Neural progenitor cell (in vitro differentiated cells): ENCODE data around the gene CMYA5.

Experiments
- CTCF ChIP-seq: fragments of 200-600 bp; sonication (generic); IDR thresholded peaks from 2 replicates; pipeline ENCODE4 v1.5.1; 2017; ENCODE audit warnings: antibody characterized with exemption, mild to moderate bottlenecking
- EZH2 ChIP-seq: fragments of 200-600 bp; sonication (generic); IDR thresholded peaks from 2 replicates; pipeline ENCODE4 v1.6.1; 2017; ENCODE audit warnings: antibody characterized with exemption, mild to moderate bottlenecking, moderate library complexity
- EZH2phosphoT487 ChIP-seq: fragments of 200-600 bp; sonication (generic); IDR thresholded peaks from 2 replicates; pipeline ENCODE4 v1.6.1; 2017; ENCODE audit warnings: antibody characterized with exemption

- TF ChIP-seq CTCF = no peak
- TF ChIP-seq EZH2phosphoT487 = no peak
- no peak for TF ChIP-seq EZH2
Measured at GRCh38 chr5:79842006-79842881, 152.6 kb downstream of the CMYA5 start.
